HFF-Myc (cell line): ENCODE data around the gene CNTNAP4.

ENCODE experiments used
- DNase-seq: peaks from one replicate; pipeline ENCODE4 v3.0.0-alpha.2; 2011; ENCODE audit warnings: low read depth; ENCODE audit errors: extremely low read depth
- H3K4me3 ChIP-seq: replicated peaks from 2 replicates; pipeline ENCODE4 v1.5.1; 2011; ENCODE audit warnings: low read depth, mild to moderate bottlenecking, control low read depth, low read length
- CTCF ChIP-seq: IDR thresholded peaks from 2 replicates; pipeline ENCODE4 v1.5.1; 2012; ENCODE audit warnings: mild to moderate bottlenecking, low read depth, low read length, control low read depth; ENCODE audit errors: missing control alignments

The CNTNAP4 gene

GRCh38 chr16:76278980-76279379, 1.8 kb downstream of the CNTNAP4 start:
- TF ChIP-seq CTCF, result no peak
- no peak overlapping the region for H3K4me3 ChIP-seq
- no peak for DNase-seq

- no peak for DNase-seq
- TF ChIP-seq CTCF, result no peak
- no peak overlapping the region for H3K4me3 ChIP-seq
These were observed 3.4 kb downstream of the CNTNAP4 start for GRCh38 chr16:76280421-76281215.

- TF ChIP-seq CTCF, result no peak
- H3K4me3 ChIP-seq, result no peak overlapping the region
- DNase-seq, result no peak
These were observed 10.3 kb downstream of the CNTNAP4 start for GRCh38 chr16:76287466-76287865.

- TF ChIP-seq CTCF, result no peak
- DNase-seq, result no peak
- no peak overlapping the region for H3K4me3 ChIP-seq
These were observed 15.0 kb downstream of the CNTNAP4 start for GRCh38 chr16:76292218-76292617.

GRCh38 chr16:76293980-76294379, 16.8 kb downstream of the CNTNAP4 start:
- no peak for TF ChIP-seq CTCF
- no peak overlapping the region for H3K4me3 ChIP-seq
- no peak for DNase-seq

- no peak for TF ChIP-seq CTCF
- no peak for DNase-seq
- no peak overlapping the region for H3K4me3 ChIP-seq
These were observed 17.4 kb downstream of the CNTNAP4 start for GRCh38 chr16:76294396-76295214.
